Cerebellar nuclear complex (tissue), 1 donor: ENCODE data around the gene TOP2B.

Experiments
- DNase-seq, 2 experiments: peaks; one replicate each; lab custom pipeline; 2025; lab: John Stamatoyannopoulos, UW

TOP2B gene

GRCh38 chr3:25664812-25665314, at the start of gene TOP2B:
TOP2B (minus strand) TSS chr3:25664907; CDS start chr3:25664297, 610 bp downstream.
- DNase-seq: peak; percentile 88 to 95

- no peak for DNase-seq
Measured at GRCh38 chr3:25713341-25713985, 48.8 kb upstream of the TOP2B start.

- no peak for DNase-seq
Measured at GRCh38 chr3:25711090-25711489, 46.4 kb upstream of the TOP2B start.

- no peak for DNase-seq
Measured at GRCh38 chr3:25708036-25708435, 43.3 kb upstream of the TOP2B start.

- DNase-seq: no peak
Measured at GRCh38 chr3:25707268-25707926, 42.7 kb upstream of the TOP2B start.

- no peak for DNase-seq
Measured at GRCh38 chr3:25706213-25706612, 41.5 kb upstream of the TOP2B start.

- no peak for DNase-seq
Measured at GRCh38 chr3:25697553-25697952, 32.8 kb upstream of the TOP2B start.

GRCh38 chr3:25695731-25696420, 31.2 kb upstream of the TOP2B start:
- no peak for DNase-seq

GRCh38 chr3:25693238-25693637, 28.5 kb upstream of the TOP2B start:
- DNase-seq: no peak

GRCh38 chr3:25692341-25692740, 27.6 kb upstream of the TOP2B start:
- no peak for DNase-seq

- no peak for DNase-seq
Measured at GRCh38 chr3:25690768-25691533, 26.2 kb upstream of the TOP2B start.

GRCh38 chr3:25689226-25689625, 24.5 kb upstream of the TOP2B start:
- no peak for DNase-seq

- DNase-seq: no peak
Measured at GRCh38 chr3:25687742-25688141, 23.0 kb upstream of the TOP2B start.

- no peak for DNase-seq
Measured at GRCh38 chr3:25686766-25687165, 22.1 kb upstream of the TOP2B start.

GRCh38 chr3:25683882-25684281, 19.2 kb upstream of the TOP2B start:
- no peak for DNase-seq

GRCh38 chr3:25683410-25683809, 18.7 kb upstream of the TOP2B start:
- no peak for DNase-seq

GRCh38 chr3:25679642-25680302, 15.1 kb upstream of the TOP2B start:
- DNase-seq: no peak

- no peak for DNase-seq
Measured at GRCh38 chr3:25679166-25679565, 14.5 kb upstream of the TOP2B start.

- DNase-seq: no peak
Measured at GRCh38 chr3:25678581-25678980, 13.9 kb upstream of the TOP2B start.

- no peak for DNase-seq
Measured at GRCh38 chr3:25677121-25677520, 12.4 kb upstream of the TOP2B start.

- DNase-seq: no peak
Measured at GRCh38 chr3:25674670-25675069, 10.0 kb upstream of the TOP2B start.
